Spleen (tissue), 7 donors: Measurements from ENCODE around the gene STKLD1.

Experiments used
- POLR2A ChIP-seq, 3 donors: fragments of 450-650 bp; IDR thresholded peaks; one replicate each; pipeline ENCODE4 v1.5.1; 2017; ENCODE audit warnings: antibody characterized with exemption in 3 of 3, mild to moderate bottlenecking in 1 of 3
- POLR2AphosphoS5 ChIP-seq, 3 donors: sonication (generic); formaldehyde crosslinking; IDR thresholded peaks; one replicate each; pipeline ENCODE4 v1.5.1; 2017; ENCODE audit warnings: antibody characterized with exemption in 3 of 3
- TF ChIP-seq, protein P1 (sequence below), 11 experiments: fragments of 200-600 bp in 7 of 11; fragments of 450-650 bp in 4 of 11; sonication (generic) in 4 of 11; IDR thresholded peaks in 8 of 11; conservative IDR thresholded peaks in 3 of 11; 1 replicate in 7 of 11; 2 replicates in 4 of 11; pipeline versions ENCODE4 v1.4.0 to v1.8.0; 2016 to 2021; ENCODE audit warnings: antibody characterized with exemption in 11 of 11, inconsistent platforms in 4 of 11, mild to moderate bottlenecking in 1 of 11
- donor health status: DM: no; HTN: no; CAD: no; lungs with moderate emphysema.
- donor health status: DM: no; HTN: no; CAD: no.
- donor health status: DM: no; HTN: no; CAD: no.

DNA sequence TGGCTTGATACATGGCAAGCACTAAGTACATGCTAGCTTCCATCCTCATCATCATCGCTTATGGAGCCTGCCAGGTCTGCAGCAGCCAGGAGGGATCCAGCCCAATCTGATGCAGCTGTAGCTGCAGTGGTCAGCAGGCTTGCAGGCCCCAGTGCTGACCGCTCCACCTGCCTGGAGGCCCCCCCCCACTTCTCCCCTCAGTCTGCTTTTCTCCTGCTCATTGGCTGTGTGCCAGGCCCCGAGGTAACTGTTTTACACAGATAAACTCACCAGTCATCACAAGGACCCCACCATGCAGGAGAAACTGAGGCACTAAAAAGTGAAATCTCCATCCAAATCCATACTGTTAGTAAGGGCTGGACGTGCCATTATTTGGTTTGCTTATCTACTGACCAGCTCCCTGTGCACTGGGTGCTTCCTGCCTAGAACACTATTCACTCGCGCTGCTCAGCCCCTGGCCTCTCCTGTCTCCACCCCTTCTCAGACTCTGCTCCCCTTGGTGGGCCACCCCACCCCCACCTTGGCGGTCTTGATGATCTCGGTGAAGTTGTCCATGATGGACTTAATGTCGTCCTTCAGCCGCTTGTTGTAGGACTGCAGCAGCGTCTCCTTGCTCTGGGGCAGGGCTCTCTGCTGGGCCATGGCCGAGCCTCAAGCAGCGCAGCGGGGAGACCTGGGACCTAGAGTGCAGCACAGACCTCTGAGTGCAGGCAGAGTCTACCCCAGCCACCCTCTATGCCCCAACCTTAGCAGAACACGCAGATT is 30.0 kb upstream of the STKLD1 start:
- TF ChIP-seq, protein P1, sequence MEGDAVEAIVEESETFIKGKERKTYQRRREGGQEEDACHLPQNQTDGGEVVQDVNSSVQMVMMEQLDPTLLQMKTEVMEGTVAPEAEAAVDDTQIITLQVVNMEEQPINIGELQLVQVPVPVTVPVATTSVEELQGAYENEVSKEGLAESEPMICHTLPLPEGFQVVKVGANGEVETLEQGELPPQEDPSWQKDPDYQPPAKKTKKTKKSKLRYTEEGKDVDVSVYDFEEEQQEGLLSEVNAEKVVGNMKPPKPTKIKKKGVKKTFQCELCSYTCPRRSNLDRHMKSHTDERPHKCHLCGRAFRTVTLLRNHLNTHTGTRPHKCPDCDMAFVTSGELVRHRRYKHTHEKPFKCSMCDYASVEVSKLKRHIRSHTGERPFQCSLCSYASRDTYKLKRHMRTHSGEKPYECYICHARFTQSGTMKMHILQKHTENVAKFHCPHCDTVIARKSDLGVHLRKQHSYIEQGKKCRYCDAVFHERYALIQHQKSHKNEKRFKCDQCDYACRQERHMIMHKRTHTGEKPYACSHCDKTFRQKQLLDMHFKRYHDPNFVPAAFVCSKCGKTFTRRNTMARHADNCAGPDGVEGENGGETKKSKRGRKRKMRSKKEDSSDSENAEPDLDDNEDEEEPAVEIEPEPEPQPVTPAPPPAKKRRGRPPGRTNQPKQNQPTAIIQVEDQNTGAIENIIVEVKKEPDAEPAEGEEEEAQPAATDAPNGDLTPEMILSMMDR (IDR thresholded peaks at IDR 0.05 in 8 of 11, conservative IDR thresholded peaks at IDR 0.05 in 3 of 11): no peak
- TF ChIP-seq POLR2A (IDR thresholded peaks at IDR 0.05): no peak
- no peak for TF ChIP-seq POLR2AphosphoS5 (IDR thresholded peaks at IDR 0.05)
